Upper lobe of left lung (tissue), 6 donors: ENCODE measurements around the gene TRIM67. TPM values are rescaled to one million over a fixed set of nuclear protein-coding genes. Genes with fewer than 3 reads are reported as not detected.

Experiments
- ATAC-seq, 2 donors: fragments of 200-7000 bp; cut with Tn5 transposase; one replicate each; pipeline ENCODE4 v1.9.1; 2022; ENCODE audit warnings: mild to moderate bottlenecking in 2 of 2, moderate library complexity in 2 of 2; ENCODE audit not compliant: low FRiP score in 2 of 2
- DNase-seq, 2 donors: peaks; one replicate each; pipeline ENCODE4 v3.0.0-alpha.2; 2019 to 2020
- H3K27ac ChIP-seq, 4 donors: fragments of 200-600 bp; sonication (generic); one replicate each; pipeline ENCODE4 v1.5.1; 2016 to 2019
- H3K27me3 ChIP-seq, 4 donors: fragments of 200-600 bp; sonication (generic); one replicate each; pipeline ENCODE4 v1.5.1; 2017 to 2019
- H3K36me3 ChIP-seq, 4 donors: fragments of 200-600 bp; sonication (generic); one replicate each; pipeline ENCODE4 v1.5.1; 2016 to 2019
- H3K4me1 ChIP-seq, 4 donors: fragments of 200-600 bp; sonication (generic); one replicate each; pipeline ENCODE4 v1.5.1; 2018 to 2019
- H3K4me3 ChIP-seq, 4 donors: fragments of 200-600 bp; sonication (generic); one replicate each; pipeline ENCODE4 v1.5.1; 2017 to 2019; ENCODE audit warnings: mild to moderate bottlenecking in 2 of 4, moderate library complexity in 1 of 4
- H3K9me3 ChIP-seq, 4 donors: fragments of 200-600 bp; sonication (generic); one replicate each; pipeline ENCODE4 v1.5.1; 2018 to 2019
- EP300 ChIP-seq, 4 donors: sonication (generic); formaldehyde crosslinking; IDR thresholded peaks; one replicate each; pipeline ENCODE4 v1.5.1; 2017; ENCODE audit warnings: antibody characterized with exemption in 4 of 4, control low read depth in 2 of 4
- POLR2A ChIP-seq, 4 donors: fragments of 450-650 bp; IDR thresholded peaks; one replicate each; pipeline ENCODE4 v1.5.1; 2016 to 2017; ENCODE audit warnings: antibody characterized with exemption in 4 of 4, mild to moderate bottlenecking in 2 of 4
- POLR2AphosphoS5 ChIP-seq, 2 donors: sonication (generic); formaldehyde crosslinking; IDR thresholded peaks; one replicate each; pipeline ENCODE4 v1.5.1; 2017; ENCODE audit warnings: antibody characterized with exemption in 2 of 2
- WGBS, 2 donors: methylation state at CpG; one replicate each; pipeline ENCODE4 v1.1.5; 2017 to 2018; 5-methylcytosine and 5-hydroxymethylcytosine counted together
- total RNA-seq, 6 donors: library from RNA; depleted of rRNA in 4 of 6; stranded (reverse); fragments of >200 nt in 4 of 6; gene quantifications; one replicate each; pipeline versions ENCODE4 v1.1.0 to v1.2.1, GENCODE V29; 2016 to 2021
- TF ChIP-seq, protein P1 (sequence below), 6 experiments: fragments of 450-650 bp in 4 of 6; fragments of 200-600 bp in 2 of 6; sonication (generic) in 2 of 6; IDR thresholded peaks; one replicate each; pipeline ENCODE4 v1.5.1; 2016 to 2019; ENCODE audit warnings: antibody characterized with exemption in 6 of 6
- donor health status: DM: no; HTN: no; CAD: no; lungs with moderate emphysema.
- donor health status: DM: no; HTN: yes; CAD: no; lungs with severe emphysema.

Gene TRIM67
- total RNA-seq, 6 donors from 2014 or later, result 0.03 TPM; not detected in 5

DNA sequence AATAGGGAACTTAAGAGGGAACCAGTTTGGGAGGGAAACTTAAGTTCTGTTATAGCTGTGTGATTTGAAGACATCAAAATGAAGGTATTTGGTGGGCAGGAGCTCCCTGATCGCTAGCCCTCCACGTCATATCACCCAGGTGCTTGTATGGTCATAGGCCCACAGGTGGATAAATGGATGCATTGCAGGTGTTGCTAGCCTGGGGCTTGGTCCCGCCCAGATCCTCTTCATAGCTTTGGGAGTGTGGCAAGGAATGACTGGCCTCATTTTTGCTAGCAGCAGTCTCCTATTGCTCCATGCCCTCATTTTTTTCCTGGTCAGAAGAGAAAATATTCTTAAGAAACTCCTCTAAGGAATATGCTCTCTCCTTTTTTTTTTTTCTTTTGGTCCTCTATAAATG is 90.5 kb downstream of the TRIM67 start:
- TF ChIP-seq EP300 (IDR thresholded peaks at IDR 0.05) (no peak), POLR2A (IDR thresholded peaks at IDR 0.05) (no peak), POLR2AphosphoS5 (IDR thresholded peaks at IDR 0.05) (no peak)
- TF ChIP-seq, protein P1, sequence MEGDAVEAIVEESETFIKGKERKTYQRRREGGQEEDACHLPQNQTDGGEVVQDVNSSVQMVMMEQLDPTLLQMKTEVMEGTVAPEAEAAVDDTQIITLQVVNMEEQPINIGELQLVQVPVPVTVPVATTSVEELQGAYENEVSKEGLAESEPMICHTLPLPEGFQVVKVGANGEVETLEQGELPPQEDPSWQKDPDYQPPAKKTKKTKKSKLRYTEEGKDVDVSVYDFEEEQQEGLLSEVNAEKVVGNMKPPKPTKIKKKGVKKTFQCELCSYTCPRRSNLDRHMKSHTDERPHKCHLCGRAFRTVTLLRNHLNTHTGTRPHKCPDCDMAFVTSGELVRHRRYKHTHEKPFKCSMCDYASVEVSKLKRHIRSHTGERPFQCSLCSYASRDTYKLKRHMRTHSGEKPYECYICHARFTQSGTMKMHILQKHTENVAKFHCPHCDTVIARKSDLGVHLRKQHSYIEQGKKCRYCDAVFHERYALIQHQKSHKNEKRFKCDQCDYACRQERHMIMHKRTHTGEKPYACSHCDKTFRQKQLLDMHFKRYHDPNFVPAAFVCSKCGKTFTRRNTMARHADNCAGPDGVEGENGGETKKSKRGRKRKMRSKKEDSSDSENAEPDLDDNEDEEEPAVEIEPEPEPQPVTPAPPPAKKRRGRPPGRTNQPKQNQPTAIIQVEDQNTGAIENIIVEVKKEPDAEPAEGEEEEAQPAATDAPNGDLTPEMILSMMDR (IDR thresholded peaks at IDR 0.05), result no peak
- peaks cover 2 to 51% (median 17%) of the 10 kb centered on the region in 4 donors for H3K36me3 ChIP-seq
- ATAC-seq (no peak), DNase-seq (no peak)
- H3K9me3 ChIP-seq, result no peaks in the 10 kb centered on the region
- H3K4me3 ChIP-seq, result no peak overlapping the region
- no peak overlapping the region for H3K27ac ChIP-seq
- 86 to 98% methylated on average over 3 of the region's 3 CpGs for WGBS, 2 donors
- H3K4me1 ChIP-seq, result no peaks in the 10 kb centered on the region
- no peaks in the 10 kb centered on the region for H3K27me3 ChIP-seq

DNA sequence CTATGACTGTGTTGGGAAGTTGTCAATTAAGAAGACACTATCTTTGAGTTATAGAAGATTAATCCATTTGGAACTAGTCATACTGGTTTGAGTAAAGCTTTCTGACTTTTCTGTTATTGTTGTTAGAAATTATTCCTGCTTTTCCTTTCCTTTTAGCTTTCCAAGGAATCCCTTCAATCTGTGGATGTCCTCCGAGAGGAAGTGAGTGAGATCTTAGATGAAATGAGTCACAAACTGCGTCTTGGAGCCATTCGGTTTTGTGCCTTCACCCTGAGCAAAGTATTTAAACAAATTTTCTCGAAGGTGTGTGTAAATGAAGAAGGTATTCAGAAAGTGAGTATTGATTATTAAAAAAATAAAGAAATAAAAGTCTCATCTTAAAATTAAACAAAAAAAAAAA is 98.5 kb downstream of the TRIM67 start:
- H3K36me3 ChIP-seq, result peaks cover 12 to 91% (median 52%) of the 10 kb centered on the region in 4 donors
- 93 to 97% methylated on average over 4 of the region's 4 CpGs for WGBS, 2 donors
- no peaks in the 10 kb centered on the region for H3K9me3 ChIP-seq
- no peak for DNase-seq
- no peaks in the 10 kb centered on the region for H3K27me3 ChIP-seq
- no peak for ATAC-seq
- H3K4me3 ChIP-seq, result no peak overlapping the region
- TF ChIP-seq, protein P1 (IDR thresholded peaks at IDR 0.05), result no peak
- TF ChIP-seq POLR2AphosphoS5 (IDR thresholded peaks at IDR 0.05), result no peak
- no peak for TF ChIP-seq POLR2A (IDR thresholded peaks at IDR 0.05)
- no peak for TF ChIP-seq EP300 (IDR thresholded peaks at IDR 0.05)
- no peak overlapping the region for H3K27ac ChIP-seq
- peaks cover 0 to 2% (median 0%) of the 10 kb centered on the region in 4 donors for H3K4me1 ChIP-seq

DNA sequence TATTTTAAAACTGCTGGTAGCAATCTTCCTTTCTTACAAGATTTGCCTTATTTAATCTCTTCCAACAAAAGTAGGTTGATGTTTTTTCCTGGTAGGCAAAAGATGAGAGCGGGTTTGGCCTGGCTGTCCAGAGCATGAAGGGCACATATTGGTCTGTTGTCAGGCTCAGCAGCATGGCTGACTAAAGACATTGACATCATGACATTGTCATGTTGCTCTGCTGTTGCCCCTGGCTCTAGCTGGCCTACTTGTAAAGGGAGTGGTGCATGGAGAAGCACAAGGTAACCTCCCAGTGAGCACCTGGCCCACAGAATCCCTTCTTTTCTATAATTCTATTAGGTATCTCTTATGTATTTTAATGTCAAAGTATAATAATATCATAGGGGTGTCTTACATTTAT is 102.8 kb downstream of the TRIM67 start:
- DNase-seq (no peak), ATAC-seq (no peak)
- peaks cover 23 to 95% (median 63%) of the 10 kb centered on the region in 4 donors for H3K36me3 ChIP-seq
- no peak overlapping the region for H3K27ac ChIP-seq
- H3K27me3 ChIP-seq, result no peaks in the 10 kb centered on the region
- H3K9me3 ChIP-seq, result no peaks in the 10 kb centered on the region
- 91 to 96% methylated on average over 1 of the region's 1 CpG for WGBS, 2 donors
- TF ChIP-seq, protein P1 (IDR thresholded peaks at IDR 0.05), result no peak
- peaks cover 0 to 2% (median 0%) of the 10 kb centered on the region in 4 donors for H3K4me1 ChIP-seq
- no peak overlapping the region for H3K4me3 ChIP-seq

DNA sequence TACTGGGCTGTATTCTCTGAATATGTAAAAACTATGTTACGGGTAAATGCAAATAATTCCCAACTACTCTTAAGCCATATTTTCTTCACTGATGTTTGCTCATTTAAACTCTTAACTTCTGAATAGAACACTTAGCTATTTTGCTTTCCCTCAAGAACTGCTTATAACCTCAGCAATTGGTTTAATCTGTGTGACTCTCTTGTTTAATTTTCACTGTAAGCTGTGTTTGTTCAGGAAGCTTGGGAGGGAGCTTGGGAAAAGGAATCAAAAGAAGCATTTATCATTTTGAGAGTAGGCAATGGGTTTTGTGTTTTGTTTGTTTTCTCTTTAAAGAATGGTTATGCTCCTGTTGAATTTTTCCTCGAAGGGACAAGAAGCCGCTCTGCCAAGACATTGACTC is 103.5 kb downstream of the TRIM67 start:
- TF ChIP-seq POLR2A (IDR thresholded peaks at IDR 0.05), result no peak
- TF ChIP-seq EP300 (IDR thresholded peaks at IDR 0.05), result no peak
- TF ChIP-seq POLR2AphosphoS5 (IDR thresholded peaks at IDR 0.05), result no peak
- TF ChIP-seq, protein P1 (IDR thresholded peaks at IDR 0.05), result no peak
- H3K9me3 ChIP-seq, result no peaks in the 10 kb centered on the region
- no peak overlapping the region for H3K4me3 ChIP-seq
- H3K4me1 ChIP-seq, result peaks cover 0 to 2% (median 0%) of the 10 kb centered on the region in 4 donors
- H3K27ac ChIP-seq, result no peak overlapping the region
- 76 to 89% methylated on average over 3 of the region's 3 CpGs for WGBS, 2 donors
- H3K27me3 ChIP-seq, result no peaks in the 10 kb centered on the region
- ATAC-seq, result no peak
- H3K36me3 ChIP-seq, result peaks cover 21 to 95% (median 58%) of the 10 kb centered on the region in 4 donors
- no peak for DNase-seq

DNA sequence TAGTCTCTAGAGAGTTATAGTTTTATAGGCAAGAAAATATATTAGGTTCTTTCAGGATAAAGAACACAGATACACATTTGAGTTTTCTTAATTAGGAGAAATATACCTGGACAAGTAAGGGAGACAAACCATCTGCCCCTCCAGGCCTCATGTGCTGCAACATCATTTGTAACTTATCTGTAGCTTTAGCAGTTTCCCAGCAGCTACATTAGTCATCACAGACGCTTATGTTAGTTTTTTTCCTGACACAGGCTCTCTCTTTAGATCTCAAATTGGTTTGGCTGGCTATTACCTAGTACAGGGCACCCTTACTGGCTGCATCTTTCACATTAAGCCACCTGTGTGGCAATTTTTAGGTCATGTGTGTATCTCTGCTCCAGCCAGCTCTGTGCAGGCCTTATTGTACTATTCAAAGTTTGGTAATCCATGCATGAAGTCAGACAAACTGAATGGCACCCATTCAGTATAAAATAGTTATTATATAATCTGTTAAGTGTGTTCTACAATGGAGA is 105.0 kb downstream of the TRIM67 start:
- WGBS, 2 donors, result 0 to 80% methylated on average over 1 of the region's 1 CpG
- Histone ChIP-seq H3K9me3 (no peaks in the 10 kb centered on the region), H3K36me3 (peaks cover 21 to 93% (median 54%) of the 10 kb centered on the region in 4 donors), H3K27ac (no peak overlapping the region), H3K27me3 (no peaks in the 10 kb centered on the region), H3K4me1 (peaks cover 0 to 2% (median 0%) of the 10 kb centered on the region in 4 donors), H3K4me3 (no peak overlapping the region)
- no peak for ATAC-seq
- DNase-seq, result no peak
- TF ChIP-seq POLR2AphosphoS5 (IDR thresholded peaks at IDR 0.05), result no peak
- TF ChIP-seq EP300 (IDR thresholded peaks at IDR 0.05), result no peak
- TF ChIP-seq, protein P1 (IDR thresholded peaks at IDR 0.05), result no peak
- TF ChIP-seq POLR2A (IDR thresholded peaks at IDR 0.05), result no peak
